Activated effector memory CD4-positive, alpha-beta T cell treated with Interleukin-2 at 50 U/mL for 16 hours (primary cell): Measurements from ENCODE around the gene TTC13.
A peak's percentile ranks its signal among the peaks of the same experiment; 100 is the strongest.
"Not testable (repeated sequence)": the region's sequence is repeated elsewhere in the genome, so short reads cannot be mapped to it uniquely, and the experiment has no call there.

ENCODE experiments used
- DNase-seq: peaks from one replicate; pipeline ENCODE4 v3.0.0-alpha.2; 2020

The TTC13 gene, protein sequence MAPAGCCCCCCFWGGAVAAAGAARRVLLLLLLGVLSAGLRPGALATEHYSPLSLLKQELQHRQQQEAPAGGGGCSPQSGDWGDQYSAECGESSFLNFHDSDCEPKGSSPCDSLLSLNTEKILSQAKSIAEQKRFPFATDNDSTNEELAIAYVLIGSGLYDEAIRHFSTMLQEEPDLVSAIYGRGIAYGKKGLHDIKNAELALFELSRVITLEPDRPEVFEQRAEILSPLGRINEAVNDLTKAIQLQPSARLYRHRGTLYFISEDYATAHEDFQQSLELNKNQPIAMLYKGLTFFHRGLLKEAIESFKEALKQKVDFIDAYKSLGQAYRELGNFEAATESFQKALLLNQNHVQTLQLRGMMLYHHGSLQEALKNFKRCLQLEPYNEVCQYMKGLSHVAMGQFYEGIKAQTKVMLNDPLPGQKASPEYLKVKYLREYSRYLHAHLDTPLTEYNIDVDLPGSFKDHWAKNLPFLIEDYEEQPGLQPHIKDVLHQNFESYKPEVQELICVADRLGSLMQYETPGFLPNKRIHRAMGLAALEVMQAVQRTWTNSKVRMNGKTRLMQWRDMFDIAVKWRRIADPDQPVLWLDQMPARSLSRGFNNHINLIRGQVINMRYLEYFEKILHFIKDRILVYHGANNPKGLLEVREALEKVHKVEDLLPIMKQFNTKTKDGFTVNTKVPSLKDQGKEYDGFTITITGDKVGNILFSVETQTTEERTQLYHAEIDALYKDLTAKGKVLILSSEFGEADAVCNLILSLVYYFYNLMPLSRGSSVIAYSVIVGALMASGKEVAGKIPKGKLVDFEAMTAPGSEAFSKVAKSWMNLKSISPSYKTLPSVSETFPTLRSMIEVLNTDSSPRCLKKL

GRCh38 chr1:230978491-230979388, at the start of gene TTC13, which contains the start of gene ARV1:
TTC13 (minus strand) TSS chr1:230978861; CDS start chr1:230978830, 31 bp downstream.
ARV1 (plus strand) TSS chr1:230979094; CDS start chr1:230979106, 12 bp downstream.
- peak; percentile 97 for DNase-seq

- no peak for DNase-seq
These were observed 49.3 kb upstream of the TTC13 start for GRCh38 chr1:231027971-231028370.

- no peak for DNase-seq
These were observed 48.7 kb upstream of the TTC13 start for GRCh38 chr1:231027136-231027925.

GRCh38 chr1:231026576-231026975, 47.9 kb upstream of the TTC13 start:
- DNase-seq = no peak

DNA sequence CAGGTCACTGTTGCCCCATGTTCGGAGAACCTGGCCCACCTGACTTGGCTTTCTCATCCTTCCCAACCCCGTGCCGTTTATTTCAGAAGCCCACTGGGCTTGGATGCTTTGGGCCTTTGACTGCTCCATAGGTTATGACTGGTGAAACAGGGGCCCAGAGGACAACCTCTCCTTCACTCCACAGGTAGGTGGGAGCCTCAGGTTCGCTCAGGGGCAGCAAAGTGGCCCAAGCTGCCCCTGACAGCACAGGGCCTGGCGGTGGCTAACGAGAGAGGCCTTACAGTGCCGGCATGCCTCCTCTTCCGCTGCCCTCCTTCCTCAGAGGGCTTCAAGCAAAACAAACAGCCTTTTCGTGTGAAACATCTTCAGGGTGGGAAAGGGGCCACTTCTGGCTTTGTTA, 44.5 kb upstream of the TTC13 start:
- DNase-seq = no peak

GRCh38 chr1:231022543-231022942, 43.9 kb upstream of the TTC13 start:
- not testable (repeated sequence) for DNase-seq

DNA sequence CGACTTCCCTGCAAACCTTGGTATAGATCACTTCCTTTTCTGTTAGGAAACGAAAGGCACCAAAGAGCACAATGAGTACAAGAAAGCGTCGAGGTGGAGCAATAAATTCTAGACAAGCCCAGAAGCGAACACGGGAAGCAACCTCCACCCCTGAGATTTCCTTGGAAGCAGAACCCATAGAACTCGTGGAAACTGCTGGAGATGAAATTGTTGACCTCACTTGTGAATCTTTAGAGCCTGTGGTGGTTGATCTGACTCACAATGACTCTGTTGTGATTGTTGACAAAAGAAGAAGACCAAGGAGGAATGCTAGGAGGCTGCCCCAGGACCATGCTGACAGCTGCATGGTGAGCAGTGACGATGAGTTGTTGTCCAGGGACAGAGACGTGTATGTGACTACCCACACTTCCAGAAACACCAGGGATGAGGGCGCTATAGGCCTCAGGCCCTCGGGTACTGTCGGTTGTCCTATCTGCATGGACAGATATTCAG, 42.9 kb upstream of the TTC13 start:
- DNase-seq = no peak

DNA sequence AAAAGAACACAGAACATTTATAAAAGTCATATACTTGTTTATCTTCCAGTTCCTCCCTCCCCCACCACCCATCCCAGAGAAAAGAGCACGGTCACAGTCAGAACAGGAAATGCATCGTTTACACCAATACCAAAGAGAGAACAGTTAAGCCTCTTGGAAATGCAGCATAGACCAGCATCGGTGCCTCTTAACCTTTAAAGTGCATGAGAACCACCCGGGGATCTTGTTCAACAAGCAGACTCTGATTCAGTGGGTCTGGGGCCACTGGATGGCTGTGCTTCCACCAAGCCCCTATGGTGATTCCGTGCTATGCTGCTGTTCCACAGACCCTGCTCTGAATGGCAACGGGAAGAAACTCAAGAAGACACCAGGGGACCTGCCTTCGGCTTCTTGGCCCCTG, 42.2 kb upstream of the TTC13 start:
- no peak for DNase-seq

- DNase-seq = no peak
These were observed 41.5 kb upstream of the TTC13 start for GRCh38 chr1:231020139-231020601.

DNA sequence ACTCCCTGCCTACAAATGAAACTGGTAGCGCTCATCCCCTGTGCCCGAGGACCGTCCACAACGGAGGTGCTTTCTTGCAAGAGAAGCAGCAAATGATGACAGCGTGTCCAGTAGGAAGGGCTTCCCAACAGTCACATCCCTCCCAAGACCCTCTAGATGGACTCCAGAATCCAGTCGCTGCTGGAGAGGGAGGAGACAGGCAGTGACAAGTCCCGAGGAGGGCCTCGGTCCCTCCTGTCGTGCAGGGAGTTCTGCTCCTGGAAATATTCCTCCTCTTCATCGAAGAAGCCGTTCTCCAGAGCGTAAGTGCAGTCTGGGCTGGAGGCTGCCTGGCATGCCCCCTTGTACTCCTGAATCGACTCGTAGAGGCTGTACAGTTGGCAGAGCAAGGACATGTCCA, 41.0 kb upstream of the TTC13 start:
- no peak for DNase-seq

DNA sequence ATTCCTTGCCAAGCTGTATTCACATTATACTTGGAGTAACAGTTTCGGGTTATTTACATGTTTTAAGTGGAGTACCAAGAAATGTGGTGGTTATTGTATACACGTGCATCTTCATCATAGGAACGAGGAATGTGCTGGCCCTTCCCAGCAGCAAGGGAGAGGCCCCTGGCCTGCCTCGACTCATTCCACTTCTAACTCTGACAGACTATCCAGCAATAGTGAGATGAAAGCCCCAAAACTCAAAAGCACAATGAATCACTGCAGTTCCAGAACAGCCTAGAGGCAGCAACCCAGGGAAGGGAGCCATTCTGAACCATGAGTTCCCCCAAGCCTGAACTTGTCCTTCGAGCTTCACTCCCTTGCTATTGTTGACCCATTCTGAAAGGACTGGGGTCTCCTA, 38.3 kb upstream of the TTC13 start:
- DNase-seq = no peak

DNA sequence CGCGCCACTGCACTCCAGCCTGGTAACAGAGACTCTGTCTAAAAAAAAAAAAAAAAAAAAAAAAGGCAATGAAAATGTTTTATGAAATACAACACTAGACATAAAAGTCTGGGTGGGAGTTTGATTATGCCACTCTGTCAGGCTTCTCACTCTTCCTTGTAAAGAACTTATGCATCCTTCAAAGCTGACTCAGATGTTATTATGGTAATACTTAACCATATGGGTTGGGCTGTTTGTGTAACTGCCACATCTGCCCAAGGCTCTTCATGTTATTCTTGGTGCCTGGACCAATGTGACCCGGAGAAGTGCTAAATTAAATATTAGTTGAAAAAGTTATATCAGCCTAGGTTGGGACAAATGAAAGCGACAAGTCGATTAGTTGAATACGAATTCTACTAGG, 37.6 kb upstream of the TTC13 start:
- no peak for DNase-seq

GRCh38 chr1:231013391-231014015, 34.8 kb upstream of the TTC13 start:
- no peak for DNase-seq

DNA sequence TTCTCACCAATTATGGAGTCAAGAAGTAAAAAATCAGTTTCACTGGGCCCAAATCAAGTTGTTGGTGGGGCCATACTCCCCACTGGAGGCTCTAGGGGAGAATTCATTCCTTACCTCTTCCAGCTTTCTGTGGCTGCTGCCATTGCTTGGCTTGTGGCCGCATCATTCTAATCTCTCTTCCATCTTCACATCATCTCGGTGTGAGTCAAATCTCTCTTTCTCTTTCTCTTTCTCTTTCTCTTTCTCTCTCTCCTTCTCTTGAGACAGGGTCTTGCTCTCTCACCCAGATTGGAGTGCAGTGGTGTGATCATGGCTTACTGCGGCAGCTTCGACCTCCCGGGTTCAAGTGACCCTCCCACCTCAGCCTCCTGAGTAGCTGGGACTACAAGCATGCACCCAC, 33.3 kb upstream of the TTC13 start:
- no peak for DNase-seq

- no peak for DNase-seq
These were observed 32.7 kb upstream of the TTC13 start for GRCh38 chr1:231011360-231011759.

GRCh38 chr1:231007535-231007934, 28.9 kb upstream of the TTC13 start:
- not testable (repeated sequence) for DNase-seq

DNA sequence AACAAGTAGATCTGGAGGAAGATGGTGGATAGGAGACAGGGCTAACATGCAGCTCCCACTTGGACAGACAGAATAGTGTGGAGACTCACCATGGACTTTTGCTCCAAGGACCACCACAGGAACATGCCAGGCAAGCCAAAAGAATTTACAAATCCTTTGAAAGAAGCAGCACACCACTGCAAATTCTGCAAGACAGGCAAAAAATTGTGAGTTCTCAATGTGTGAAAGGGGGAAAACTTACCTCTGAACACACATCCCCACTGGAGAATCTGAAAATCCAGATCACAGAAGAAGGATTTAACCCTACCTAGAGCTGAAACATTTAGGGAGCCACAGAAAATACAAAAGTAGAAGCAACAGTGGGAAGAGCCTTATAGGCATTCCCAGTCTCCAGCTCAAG, 23.2 kb upstream of the TTC13 start:
- no peak for DNase-seq

- DNase-seq = no peak
These were observed 22.0 kb upstream of the TTC13 start for GRCh38 chr1:231000639-231001038.

- no peak for DNase-seq
These were observed 21.5 kb upstream of the TTC13 start for GRCh38 chr1:231000201-231000600.

DNA sequence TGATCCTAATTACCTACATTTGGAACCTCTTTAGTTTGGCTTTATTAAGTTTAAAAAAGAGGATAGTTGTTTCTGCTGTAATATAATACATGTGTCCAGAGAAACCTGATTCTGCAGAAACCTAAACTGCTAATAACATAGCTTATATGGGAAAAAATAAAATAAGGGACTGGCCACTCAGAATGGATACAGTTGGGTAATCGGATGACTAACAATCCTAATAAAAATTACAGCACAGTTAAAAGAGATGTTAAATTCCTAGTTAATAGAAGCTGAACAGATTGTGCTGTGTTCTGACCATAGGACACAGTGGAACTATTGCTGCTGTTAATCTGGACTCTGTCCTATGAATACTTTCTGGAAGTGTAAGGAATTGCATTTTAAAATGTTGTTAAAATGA, 16.2 kb upstream of the TTC13 start:
- no peak for DNase-seq

DNA sequence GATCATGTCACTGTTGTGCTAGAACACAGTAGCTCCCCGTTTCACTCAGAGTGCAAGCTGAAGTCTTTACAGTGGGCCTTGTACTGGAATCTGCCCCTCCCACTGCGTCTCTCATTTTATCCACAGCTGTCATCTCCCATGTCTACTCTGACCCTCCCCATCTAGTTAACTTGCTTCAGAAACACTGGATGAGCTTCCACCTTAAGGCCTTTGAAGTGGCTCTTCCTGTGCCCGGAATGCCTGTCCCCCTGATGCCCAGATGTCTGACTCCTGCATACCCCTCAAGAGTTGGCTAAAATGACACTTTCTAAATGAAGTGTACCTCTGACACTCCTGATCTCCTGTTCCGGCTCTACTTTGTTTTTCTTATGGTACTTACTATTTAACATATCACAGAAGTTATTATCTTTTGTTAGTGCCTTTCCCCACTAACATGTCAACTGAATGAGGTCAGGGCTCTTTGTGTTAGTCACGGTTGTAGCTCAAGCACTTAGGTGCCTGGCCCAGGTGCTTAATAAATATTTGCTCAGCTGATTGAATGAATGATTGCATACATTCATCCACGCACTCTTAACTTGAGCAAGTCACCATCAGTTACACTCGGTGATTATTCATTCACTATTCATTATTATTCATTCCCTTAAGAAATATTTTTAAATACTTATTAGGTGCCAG, 13.6 kb upstream of the TTC13 start:
- DNase-seq = no peak
